ENCODE results near the gene SLX4.

DNA sequence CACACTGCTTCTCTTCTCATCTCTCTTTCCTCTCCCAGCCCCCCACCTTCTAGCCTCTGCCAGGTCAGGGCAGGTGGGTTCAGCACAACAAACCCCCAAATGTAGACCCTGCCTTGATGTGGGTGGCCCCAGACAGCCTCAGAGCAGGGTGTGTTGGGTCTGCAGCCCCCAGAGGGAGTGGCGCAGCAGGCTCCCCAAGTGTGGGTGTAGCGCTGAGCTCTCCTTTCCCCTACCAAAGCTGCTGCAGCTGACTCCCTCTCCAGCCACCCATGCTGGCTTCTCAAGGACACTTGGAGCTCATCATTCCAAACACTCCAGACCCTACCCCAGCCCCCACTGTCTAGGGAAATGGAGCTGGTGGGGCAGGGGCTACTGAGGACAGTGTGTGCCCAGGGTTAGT lies 61.5 kb downstream of the SLX4 start:
- TF ChIP-seq, protein P1, sequence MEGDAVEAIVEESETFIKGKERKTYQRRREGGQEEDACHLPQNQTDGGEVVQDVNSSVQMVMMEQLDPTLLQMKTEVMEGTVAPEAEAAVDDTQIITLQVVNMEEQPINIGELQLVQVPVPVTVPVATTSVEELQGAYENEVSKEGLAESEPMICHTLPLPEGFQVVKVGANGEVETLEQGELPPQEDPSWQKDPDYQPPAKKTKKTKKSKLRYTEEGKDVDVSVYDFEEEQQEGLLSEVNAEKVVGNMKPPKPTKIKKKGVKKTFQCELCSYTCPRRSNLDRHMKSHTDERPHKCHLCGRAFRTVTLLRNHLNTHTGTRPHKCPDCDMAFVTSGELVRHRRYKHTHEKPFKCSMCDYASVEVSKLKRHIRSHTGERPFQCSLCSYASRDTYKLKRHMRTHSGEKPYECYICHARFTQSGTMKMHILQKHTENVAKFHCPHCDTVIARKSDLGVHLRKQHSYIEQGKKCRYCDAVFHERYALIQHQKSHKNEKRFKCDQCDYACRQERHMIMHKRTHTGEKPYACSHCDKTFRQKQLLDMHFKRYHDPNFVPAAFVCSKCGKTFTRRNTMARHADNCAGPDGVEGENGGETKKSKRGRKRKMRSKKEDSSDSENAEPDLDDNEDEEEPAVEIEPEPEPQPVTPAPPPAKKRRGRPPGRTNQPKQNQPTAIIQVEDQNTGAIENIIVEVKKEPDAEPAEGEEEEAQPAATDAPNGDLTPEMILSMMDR (IDR thresholded peaks at IDR 0.05), result no peak
- TF ChIP-seq POLR2A (IDR thresholded peaks at IDR 0.05), result no peak

All from gastroesophageal sphincter (tissue), 3 donors.